ENCODE data around the gene PRLR.

PRLR gene

DNA sequence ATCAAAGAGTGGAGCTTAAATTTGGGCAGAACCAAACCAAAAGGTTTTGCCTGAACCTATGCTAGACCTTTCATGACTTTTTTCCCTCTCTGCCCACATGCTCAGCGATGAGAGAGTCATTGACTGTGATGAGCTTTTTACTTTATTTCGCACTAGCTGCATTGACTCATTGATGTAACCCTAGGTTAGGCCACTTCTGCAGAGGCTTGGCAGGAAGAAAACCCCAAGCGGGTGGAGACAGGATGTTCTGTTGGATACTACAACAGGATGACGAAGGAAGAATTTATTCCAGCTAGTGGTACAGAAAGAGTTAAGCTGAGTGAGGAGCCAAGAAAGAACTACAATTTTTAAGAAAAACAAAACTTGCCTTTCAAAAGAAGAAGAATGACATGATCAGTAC, 201.0 kb downstream of the PRLR start:
- DNase-seq, result no peak

DNA sequence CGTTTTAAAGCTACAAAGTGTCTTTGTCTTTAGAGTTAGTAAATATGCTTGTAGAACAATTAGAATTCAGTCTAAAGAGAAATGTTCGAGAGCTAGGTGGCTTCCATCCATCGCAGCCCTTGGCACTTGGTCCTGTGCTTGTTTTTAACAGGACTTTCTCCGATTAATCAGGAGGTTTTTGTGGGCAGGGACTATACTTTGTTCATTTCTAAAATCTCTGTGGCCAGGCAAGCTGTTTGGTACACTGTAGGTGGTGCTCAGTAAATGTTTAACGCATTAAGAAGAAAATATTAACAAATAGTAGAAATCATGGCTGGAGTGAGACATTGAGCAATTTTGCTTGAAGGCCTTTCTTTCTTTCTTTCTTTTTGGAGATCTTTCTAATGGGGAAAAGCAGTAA, 203.3 kb downstream of the PRLR start:
- DNase-seq, result no peak

DNA sequence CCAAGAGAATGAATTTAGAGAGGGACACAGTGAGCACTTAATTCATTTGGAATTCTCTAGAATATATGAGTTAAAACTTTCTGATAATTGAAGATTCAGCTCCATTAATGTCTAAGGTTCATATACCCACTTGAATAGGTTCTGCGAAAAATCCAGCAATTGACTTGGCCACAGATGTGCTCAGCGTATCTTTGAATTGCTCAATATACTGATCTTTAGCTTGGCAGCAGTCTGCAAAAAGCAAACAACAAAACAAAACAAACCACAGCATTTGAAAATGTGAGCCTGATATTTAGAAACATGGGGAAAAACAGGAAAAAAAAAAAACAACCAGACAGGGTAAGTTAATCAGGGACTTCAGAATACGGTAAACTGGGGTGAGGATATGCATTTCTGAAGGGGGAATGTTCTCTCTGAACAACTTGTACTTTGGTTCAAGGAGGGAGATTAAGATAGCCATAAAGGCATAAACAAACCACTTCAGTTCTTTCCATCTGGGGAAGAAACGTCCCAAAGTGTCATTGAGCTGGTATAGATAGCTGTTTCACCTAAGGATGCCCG, 203.9 kb downstream of the PRLR start:
- DNase-seq, result no peak

DNA sequence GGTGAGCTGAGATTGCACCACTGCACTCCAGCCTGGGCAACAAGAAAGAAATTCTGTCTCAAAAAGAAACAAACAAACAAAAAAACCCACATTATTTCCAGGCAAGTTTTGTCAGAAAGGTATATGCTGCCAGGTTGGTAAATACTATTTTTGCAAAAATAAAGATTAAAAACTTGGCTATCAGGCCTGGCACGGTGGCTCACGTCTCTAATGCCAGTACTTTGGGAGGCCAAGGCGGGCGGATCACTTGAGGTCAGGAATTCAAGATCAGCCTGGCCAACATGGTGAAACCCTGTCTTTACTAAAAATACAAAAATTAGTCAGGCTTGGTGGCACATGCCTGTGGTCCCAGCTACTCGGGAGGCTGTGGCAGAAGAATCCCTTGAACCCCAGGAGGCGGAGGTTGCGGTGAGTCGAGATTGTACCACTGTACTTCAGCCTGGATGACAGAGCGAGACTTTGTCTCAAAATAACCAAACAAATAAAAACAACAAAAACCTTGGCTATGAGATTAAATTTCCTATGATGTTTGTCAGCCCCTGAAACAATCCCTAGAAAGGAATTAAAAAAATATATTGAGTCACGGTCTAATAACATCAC, 205.3 kb downstream of the PRLR start:
- DNase-seq, result no peak

DNA sequence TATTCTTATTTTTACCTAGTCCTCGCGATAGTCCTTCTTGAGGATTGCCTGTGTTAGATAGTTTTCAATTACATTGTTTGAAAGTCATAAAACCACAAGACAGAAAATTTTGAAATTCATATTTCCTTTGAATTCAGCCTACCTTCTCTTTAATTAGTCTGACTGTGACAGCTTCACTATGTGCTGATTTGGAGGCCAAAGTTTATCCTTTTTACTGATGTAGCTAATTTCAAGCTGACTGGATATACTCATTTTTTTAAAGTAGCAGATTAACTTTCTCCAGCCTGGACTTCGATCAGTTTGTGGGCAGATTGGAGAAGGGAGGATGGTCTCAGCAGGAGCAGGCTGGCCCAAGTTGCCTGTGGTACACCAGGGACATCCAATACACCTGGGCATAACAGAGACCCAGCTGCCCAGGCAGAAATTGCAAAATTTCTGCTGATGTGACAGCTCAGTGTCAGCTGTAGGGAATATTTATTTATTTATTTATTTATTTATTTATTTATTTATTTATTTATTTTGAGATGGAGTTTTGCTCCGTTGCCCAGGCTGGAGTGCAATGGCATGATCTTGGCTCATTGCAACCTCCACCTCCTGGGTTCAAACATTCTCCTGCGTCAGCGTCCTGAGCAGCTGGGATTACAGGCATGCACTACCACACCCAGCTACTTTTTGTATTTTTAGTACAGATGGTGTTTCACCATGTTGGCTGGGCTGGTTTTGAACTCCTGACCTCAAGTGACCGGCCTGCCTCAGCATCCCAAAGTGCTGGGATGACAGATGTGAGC, 206.7 kb downstream of the PRLR start:
- no peak for DNase-seq

DNA sequence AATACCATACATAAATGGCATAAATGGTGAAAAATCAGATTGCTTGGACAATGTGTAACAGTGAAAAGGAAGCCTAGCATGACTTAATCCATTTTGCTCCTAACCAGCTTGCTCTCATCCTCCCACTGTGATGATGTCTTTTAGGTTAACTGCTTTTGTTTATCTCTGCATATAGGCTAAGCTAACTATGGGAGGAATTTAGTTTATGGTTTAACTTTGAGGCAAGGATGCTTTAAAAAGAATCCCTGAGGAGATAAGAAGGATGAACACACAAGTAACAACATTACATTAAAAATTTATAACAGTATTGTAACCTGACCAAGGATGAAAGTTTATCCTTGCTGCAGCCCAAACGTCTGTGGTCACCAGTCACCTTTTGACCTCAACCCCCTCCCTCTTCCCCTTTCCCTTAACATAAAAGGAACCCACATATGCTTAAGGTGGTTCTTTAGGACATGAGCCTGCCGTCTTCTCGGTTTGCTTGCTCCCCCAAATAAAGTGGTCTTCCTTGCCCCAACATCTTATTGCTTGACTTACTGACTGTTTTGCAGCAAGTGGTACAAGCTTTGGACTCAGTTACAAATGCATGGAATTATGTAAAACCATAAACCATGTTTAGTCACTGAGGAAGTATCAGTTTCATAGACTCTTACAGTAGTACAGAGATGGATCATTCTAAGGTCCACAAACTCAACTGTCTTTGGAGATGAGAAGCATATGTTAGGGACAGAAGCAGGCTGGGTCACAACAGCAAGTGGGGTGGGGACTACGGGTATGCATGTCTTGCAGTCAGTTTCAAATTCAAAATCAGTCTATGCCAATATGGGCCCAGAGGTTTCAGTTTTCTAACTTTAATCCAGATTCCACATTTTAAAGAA, 213.9 kb downstream of the PRLR start:
- no peak for DNase-seq

DNA sequence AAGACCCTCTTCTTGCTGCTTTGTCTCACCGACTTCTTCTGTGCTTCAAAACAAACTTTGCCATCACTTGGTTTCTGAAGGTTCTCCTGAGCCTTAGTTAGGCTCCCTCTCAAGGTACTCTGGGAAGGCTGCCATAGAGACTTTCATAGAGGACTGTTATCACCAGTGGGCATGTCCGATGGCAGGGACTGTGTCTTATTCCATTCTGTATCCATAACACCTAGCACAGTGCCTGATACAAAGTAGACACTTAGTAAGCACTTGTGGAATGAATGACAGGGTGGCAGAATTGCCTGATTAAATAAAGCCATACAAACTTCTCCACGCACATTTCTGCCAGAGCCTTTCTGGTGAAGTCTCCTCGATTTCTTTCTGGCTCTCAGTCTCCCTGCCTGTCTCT, 215.2 kb downstream of the PRLR start:
- DNase-seq, result no peak

DNA sequence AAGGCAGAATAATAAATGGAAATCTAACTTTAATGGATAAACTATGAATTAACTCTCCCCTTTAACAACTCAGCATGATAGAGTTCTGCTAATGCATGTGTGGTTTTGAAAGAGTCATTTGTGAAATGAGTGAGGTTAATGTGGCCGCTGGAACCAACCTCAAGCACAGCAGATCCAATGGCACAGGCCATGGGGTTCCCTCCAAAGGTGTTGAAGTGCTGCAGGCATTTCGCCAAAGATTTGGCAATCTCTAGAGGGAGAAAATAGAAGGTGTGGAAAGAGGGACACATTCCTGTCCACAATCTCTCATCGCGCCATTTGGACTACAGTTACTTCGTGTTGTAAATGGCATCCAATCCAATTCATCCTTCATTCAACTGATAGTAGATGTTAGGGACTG, 217.5 kb downstream of the PRLR start:
- DNase-seq, result no peak

DNA sequence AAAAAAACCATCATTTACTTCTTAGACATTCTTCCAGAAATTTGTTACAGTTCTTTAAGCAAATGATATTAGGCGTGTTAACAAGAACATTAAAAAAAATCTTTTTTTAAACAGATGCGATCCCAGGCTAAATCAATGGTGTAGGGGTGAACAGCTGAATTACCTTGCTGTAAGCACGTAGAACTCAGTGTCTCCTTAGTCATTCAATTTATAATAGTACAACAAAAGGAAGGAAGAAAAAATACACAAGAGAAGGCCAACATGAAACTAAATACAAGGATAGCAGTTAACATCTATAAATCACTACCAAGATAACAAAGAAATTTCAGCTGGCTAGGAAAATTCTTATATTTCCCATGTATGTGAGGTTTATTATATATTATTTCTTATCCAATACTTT, 217.9 kb downstream of the PRLR start:
- no peak for DNase-seq

DNA sequence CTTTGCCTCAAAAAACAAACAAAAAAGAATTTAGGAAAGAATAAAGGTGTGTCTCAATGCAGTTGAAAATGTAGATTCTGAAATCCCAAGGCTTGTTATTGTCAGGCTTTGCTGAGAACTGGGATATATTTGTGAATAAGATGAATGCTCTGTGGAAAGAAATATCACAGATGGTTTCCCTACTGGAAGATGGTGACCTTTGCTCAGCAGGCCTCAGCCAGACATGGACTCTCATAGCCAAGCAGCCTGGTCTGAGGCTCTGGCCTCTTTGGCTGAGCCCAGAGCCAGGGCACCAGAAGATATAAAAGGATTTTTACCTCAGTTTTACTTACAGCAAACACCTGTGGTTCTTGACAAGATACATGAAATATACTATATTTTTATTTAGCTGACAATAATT, 219.6 kb downstream of the PRLR start:
- DNase-seq, result no peak

DNA sequence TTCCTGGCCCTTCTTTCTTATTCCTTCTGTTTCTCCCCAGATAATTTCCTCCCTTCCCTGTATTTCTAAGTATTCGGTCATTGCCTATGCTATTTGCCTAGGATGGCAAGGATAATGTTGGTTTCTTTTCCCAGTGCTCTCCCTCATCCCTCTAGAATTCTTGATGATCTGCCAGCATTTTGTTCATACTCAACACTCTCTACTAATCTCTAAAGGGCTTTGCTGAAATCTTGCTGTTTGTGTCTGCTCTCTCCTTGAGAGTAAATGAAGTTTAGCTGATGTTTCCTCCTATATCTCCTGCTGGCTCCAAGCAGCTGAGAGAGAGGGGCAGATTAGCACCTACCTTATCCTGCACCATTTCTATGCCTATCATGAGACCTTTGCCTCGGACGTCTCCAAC, 220.6 kb downstream of the PRLR start:
- DNase-seq, result no peak

DNA sequence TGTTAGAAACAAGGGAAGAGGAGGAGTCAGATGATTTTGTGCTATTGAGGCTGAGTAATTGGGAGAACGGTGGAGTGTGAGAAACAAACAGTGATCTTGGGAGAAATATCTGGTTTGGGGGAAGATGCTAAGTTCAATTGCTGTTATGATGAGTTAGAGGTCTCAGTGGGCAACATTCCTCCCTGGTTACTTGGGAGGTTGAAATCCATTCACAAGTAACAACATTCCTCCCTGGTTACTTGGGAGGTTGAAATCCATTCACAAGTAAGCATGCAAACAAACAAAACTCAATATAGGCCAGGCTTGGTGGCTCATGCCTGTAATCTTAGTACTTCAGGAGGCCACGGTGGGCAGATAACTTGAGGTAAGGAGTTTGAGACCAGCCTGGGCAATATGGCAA, 221.3 kb downstream of the PRLR start:
- no peak for DNase-seq

DNA sequence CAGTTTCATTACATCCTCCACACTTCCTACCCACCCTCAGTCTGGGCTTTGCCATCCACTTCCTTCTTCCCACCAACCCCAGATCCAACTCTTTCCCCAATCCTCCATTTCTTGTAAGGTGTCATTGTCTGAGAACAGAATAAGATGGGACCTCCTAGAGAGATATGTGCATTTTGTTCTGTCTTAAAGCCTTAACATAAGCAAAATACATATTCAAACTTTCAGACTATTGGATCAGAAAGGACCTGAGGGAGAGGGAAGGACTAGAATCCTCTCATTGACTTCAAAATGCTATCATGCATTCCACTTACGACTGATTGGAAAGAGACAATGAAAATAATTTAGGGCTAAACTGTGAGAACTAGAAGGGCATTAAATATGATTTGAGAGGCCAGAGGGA, 225.5 kb downstream of the PRLR start:
- DNase-seq, result no peak

DNA sequence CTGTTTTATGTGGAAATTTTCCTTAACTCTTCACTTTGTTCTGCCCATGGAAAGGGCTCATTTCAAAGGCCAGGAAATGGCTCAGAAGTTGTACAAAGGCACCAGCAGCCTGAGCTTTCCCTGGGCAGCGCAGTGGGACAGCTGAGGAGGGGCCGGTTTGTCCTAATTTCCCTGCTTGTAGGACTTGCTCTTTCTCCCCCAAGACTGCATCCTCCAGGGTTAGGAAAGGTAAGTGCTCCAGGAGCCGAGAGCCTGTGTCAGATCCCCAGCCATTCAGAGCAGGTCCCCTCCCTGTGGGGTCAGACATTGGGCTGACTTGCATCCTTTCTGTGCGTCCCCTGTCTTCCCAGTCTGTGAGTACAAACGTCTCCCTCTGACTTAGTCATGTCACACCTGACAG, 226.1 kb downstream of the PRLR start:
- no peak for DNase-seq

DNA sequence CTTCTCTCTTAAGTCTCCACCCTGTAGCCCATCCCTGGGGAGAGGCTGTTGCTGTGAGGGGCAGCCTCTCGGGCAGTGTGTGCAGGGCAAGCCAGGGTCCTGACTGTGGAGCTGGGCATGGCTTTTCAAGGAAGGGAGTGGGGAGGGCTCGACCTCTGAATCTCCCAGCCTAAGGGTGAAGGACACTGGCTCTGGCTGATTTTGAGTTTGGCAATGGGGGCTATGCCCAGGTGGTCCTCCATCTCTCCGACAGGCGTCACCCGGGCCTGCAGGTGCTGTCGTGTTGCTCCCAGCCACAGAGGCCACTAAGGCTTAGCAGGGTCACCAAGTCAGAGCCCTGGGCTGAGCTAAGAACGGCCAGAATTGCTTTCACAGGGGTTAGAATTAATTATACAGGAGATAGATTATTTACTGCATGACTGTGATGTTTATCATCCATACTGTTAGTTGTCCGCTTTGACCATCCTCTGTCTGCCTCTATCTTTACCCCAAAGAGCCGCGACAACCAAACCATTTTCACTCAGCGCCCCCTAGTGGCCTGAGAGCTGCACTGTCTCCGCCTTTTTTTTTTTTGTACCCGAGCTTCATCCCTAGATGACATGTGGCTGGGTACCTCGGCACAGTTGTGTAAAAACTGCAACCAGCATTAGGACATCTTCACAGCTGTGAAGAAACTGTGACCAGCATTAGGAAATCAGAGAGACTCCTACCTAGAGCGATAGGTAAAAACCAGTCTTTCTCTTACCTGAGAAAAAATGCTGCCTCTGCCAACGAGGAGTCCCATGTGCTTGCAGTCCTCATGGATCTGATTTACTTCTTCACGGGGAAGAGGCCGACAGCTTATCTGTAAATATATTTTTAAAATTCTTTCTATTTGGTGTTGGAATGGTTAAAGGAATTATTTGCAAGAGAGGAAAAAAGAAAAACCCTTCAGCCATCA, 227.0 kb downstream of the PRLR start:
- no peak for DNase-seq

DNA sequence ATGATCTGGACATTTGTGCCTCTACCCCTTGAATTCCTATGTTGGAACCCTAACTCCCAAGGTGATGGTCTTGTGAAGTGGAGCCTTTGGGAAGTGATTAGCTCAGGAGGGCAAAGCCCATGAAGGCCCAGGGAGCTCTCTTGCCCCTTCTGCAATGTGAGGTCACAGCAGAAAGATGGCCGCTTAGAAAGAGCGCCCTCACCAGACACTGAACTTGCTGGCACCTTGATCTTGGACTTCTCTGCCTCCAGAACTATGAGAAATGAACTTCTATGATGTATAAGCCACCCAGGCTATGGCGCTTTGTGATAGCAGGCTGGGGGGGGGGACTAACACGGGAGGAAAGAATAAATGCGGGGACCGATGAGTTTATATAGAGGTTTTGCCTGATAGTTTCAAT, 227.8 kb downstream of the PRLR start:
- DNase-seq, result no peak

DNA sequence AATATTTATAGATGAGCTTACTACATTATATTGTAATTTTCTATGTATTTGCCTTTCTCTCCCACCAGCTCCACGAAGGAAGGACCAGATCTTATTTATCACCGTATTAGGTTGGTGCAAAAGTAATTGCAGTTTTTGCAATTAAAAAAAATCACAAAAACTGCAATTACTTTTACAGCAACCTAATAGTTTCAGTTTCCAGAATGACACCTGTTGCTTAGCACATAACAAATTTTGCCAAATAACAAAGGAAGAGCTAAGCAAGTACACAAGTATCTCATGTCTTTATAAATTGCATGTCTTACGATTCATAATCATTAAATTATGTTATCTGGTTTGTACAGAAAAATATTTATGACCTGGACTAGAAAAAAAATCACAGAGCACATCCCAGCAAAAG, 228.4 kb downstream of the PRLR start:
- no peak for DNase-seq

All from cerebellar nuclear complex (tissue), 1 donor.